GM21423 (cell line): ENCODE results near the gene MAN2A2.
"Not testable (repeated sequence)": the region's sequence is repeated elsewhere in the genome, so short reads cannot be mapped to it uniquely, and the experiment has no call there.

ENCODE experiments used
- ATAC-seq: cut with Tn5 transposase; IDR thresholded peaks from one replicate; pipeline ENCODE4 v1.9.1; 2021; ENCODE audit warnings: mild to moderate bottlenecking, moderate library complexity; ENCODE audit not compliant: unreplicated experiment

MAN2A2 gene

DNA sequence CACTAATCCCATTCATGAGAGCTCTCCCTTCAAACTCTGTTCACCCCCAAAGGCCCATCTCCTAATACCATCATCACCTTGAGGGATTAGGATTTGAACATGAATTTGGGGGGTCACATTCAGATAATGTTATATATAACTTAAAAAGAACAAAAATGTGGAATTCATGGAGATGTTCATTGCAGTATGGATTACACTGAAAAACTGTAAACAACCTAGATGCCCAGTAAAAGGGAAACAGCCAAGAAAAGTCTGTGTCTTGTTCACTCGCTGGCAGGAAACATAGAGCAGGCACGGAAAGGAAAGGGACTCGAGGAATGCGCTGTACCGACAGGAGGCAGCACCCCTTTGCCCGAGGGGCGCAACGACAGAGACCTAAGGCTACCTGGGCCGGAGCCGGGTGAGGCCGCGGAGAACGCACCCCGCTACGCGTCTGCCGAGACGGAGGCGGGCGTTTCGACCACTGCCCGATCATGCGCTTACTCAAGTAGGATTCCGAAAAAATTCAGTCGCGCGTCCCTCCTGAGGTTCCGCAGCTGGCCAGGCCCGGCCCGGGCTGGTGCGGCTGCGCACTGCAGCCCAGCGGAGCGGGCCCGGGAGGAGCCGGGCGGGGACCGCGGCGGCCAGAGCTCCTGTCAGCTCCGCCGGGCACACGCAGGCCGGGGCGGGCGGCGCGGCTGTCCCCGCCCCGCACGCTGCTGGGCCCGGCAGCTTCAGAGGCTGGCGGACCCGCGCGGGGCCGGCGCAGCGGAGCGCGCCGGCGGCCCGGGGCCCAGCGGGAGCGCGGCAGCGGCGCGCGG lies 862 bp upstream of the MAN2A2 start:
- ATAC-seq: peak; percentile 72

DNA sequence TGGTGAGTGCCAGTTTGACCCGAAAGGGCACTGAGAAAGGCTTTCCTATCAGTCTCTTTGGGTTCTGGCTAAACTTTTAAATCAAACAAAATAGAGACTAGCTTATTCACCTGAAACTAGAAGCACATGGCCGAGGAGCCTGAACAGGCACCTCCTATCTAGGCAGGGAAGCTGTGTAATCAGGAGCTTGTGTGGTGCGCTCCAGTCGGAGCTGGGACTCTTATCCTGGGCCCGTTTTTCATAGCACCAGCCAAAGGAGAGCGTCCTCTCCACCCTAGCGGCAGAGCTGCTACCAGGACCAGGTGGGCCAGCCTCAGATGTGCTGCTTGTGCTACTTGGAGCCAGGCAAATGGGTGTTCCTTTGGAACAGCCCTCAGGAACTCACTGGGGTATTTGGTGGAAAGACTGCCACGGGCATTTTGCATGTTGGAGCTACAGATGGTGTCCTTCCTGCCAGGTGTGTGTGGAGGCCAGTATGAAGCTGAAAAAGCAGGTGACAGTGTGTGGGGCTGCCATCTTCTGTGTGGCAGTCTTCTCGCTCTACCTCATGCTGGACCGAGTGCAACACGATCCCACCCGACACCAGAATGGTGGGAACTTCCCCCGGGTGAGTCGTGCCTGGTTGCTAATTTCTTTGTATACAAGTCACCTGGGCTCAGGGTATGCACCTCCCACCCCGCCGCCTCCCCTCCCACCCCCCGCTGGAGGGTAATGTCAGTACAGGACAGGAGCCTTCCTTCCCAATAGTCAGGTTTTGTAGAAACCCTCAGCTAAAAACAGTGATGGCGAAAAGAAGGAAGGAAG lies 833 bp downstream of the MAN2A2 start:
- no peak for ATAC-seq

DNA sequence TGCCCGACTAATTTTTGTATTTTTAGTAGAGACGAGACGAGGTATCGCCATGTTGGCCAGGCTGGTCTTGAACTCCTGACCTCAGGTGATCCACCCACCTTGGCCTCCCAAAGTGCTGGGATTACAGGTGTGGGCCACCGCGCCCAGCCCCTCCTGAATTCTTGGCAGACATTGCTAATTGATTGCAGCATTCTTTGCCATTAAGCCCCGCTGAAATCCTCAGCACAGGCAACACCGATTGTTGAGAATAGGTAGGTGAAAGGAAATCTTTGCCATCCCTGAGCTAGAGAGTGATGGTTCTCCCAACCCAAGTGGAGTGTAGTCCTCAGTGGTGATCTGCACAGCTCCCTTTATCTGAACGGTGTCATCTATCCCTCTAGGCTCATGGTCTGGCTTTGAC lies 1.6 kb downstream of the MAN2A2 start:
- no peak for ATAC-seq

DNA sequence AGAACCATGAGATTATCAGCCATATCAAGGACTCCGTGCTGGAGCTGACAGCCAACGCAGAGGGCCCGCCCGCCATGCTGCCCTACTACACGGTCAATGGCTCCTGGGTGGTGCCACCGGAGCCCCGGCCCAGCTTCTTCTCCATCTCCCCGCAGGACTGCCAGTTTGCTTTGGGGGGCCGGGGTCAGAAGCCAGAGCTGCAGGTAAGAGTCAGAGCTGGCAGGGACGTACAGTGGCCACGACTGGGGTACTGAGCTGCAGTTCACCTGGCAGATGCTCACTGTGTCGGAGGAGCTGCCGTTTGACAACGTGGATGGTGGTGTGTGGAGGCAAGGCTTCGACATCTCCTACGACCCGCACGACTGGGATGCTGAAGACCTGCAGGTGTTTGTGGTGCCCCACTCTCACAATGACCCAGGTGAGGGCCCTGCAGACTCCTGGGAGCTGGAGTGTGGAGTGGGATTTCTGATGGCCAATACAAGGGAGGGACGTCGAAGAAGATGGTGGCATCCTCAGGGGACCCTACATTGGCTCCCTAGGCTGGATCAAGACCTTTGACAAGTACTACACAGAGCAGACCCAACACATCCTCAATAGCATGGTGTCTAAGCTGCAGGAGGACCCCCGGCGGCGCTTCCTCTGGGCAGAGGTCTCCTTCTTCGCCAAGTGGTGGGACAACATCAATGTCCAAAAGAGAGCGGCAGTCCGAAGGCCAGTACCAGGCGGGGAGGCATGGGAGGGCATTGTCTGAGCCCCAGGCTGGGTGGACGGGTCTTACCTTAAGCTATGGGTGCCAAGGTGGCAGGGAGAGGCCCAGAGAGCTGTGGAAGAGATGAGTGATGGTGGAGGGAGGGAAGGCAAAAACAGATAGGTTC lies 2.4 kb downstream of the MAN2A2 start:
- ATAC-seq: no peak

DNA sequence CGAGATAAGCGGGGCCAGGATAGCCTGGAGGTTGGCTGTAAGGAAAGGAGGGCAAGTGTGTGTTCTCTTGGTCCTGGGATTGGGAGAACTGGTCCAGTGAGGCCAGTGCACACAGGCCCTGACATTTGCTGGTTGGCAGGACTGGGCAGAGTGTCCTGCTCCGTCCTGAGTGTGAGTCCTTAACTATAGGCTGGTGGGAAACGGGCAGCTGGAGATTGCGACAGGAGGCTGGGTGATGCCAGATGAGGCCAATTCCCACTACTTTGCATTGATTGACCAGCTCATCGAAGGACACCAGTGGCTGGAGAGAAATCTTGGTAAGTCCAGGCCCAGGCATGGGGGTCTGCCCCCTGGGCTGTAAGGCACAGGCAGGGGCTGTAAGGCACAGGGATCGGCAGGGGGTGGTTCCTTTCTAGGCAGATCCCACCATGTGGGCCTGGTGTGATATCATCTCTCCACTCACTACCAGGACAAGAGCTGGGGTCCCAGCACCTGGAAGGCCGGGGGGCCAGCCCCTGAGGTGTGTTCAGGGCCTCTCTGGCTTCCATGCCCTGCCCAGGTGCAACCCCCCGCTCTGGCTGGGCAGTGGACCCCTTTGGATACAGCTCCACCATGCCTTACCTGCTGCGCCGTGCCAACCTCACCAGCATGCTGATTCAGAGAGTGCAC lies 3.2 kb downstream of the MAN2A2 start:
- ATAC-seq: no peak

DNA sequence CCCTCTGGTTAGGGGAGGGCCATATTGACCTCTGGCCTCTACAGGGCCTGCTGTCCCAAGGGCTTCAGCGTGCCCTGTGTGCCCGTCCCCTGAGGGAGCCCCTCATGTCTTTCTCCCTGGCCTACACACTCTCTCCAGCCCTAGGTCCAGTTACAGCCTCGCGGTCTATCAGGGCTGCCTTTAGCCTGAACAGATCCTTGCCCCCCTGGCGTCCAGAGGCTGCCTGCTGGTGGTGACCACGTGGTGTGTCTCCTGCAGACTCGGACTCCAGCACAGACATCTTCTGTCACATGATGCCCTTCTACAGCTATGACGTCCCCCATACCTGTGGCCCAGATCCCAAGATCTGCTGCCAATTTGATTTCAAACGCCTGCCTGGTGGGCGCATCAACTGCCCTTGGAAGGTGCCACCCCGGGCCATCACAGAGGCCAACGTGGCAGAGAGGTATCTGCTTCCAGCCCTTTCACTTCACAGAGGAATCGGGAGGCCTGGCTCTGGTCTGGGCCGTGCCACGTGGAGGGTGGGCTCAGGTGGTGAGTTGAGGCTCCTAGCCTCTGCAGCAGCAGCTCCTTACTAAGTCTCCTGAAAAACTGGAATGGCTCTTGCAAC lies 4.1 kb downstream of the MAN2A2 start:
- ATAC-seq: no peak

DNA sequence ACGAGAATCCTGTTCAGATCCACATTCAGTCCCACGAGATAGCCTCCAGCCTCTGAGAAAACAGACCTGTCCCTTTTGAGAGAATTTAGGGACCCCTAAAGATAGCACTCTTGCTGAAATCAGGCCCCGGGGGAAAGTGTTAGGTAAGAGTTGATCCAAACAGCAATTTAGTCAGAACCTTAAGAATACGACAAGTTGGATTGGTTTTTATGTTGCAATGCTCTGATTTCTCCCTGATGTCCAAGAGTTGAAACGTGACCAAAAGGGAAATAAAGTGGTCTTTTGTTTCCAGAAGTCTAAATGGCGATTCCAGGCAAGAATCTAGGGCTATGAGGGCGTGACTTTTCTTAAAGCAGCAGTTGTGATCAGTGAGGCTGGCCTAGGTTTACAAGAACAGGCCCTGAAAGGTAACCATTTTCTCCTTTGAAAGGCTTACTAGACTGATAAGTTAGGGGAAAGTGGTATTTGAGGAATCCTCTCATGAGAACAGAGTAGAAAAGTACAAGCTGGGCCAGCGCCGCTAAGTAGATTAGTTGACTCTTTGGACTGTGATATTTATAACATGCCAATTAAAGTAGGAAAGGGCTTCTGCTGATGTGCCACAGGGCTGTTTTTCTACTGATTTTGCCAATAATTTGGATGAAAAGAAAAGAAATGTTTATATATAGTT lies 4.9 kb downstream of the MAN2A2 start:
- no peak for ATAC-seq

DNA sequence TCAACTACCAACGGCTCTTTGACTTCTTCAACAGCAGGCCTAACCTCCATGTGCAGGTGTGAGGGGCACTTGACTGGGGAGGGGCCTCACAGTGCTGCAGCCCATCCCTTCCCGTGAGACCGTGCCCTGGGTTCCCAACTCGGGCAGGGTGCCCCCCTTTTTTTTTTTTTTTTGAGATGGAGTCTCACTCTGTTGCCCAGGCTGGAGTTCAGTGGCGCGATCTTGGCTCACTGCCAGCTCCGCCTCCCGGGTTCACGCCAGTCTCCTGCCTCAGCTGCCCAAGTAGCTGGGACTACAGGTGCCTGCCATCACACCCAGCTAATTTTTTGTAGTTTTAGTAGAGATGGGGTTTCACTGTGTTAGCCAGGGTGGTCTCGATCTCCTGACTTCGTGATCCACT lies 6.3 kb downstream of the MAN2A2 start:
- not testable (repeated sequence) for ATAC-seq

DNA sequence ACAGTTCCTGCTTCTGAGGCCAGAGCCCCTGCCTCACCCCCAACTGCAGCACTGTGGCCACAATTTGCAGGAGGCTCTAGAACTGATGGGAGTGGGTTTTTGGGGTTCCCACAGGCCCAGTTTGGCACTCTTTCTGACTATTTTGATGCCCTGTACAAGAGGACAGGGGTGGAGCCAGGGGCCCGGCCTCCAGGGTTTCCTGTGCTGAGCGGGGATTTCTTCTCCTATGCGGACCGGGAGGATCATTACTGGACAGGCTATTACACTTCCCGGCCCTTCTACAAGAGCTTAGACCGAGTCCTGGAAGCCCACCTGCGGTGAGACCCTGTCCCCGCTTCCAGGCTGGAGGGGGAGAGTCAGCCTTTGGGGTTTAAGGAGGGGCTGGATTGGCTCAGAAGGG lies 6.9 kb downstream of the MAN2A2 start:
- no peak for ATAC-seq

DNA sequence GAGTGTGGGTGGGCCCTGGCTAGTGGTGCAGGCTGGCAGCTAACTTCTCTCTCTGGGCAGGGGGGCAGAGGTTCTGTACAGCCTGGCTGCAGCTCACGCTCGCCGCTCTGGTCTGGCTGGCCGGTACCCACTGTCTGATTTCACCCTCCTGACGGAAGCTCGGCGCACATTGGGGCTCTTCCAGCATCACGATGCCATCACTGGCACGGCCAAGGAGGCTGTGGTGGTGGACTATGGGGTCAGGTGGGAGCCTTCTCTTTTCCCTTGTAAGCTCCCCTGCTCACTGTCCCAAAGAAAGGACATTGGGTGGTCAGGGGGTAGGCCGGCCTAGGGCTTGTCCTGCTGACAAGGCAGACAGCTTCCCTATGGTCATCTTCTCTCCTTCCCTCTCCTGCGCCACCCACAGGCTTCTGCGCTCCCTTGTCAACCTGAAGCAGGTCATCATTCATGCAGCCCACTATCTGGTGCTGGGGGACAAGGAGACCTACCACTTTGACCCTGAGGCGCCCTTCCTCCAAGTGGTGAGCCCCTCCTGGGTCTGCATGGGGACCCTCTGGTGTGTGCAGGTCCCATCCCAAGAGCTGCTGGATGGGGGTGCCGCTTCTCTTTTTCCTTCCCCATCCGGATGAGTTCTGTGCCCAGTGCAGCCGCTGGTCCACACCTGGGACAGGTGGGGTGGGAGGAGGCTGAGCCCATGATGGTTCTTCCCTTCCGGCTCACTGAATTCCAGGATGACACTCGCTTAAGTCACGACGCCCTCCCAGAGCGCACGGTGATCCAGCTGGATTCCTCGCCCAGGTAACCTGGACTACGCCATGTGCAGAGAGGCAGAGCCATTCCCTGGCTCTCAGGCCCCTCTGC lies 7.6 kb downstream of the MAN2A2 start:
- no peak for ATAC-seq

DNA sequence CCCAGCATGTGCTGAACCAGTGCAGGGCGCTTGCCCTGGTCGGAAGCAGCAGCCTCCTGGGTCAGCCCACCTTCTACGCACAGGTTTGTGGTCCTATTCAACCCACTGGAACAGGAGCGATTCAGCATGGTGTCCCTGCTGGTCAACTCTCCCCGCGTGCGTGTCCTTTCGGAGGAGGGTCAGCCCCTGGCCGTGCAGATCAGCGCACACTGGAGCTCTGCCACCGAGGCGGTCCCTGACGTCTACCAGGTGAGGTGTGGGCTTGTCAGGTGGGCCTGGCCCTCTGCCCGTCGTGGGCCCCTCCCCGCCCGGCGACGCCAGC lies 8.2 kb downstream of the MAN2A2 start:
- ATAC-seq: no peak

DNA sequence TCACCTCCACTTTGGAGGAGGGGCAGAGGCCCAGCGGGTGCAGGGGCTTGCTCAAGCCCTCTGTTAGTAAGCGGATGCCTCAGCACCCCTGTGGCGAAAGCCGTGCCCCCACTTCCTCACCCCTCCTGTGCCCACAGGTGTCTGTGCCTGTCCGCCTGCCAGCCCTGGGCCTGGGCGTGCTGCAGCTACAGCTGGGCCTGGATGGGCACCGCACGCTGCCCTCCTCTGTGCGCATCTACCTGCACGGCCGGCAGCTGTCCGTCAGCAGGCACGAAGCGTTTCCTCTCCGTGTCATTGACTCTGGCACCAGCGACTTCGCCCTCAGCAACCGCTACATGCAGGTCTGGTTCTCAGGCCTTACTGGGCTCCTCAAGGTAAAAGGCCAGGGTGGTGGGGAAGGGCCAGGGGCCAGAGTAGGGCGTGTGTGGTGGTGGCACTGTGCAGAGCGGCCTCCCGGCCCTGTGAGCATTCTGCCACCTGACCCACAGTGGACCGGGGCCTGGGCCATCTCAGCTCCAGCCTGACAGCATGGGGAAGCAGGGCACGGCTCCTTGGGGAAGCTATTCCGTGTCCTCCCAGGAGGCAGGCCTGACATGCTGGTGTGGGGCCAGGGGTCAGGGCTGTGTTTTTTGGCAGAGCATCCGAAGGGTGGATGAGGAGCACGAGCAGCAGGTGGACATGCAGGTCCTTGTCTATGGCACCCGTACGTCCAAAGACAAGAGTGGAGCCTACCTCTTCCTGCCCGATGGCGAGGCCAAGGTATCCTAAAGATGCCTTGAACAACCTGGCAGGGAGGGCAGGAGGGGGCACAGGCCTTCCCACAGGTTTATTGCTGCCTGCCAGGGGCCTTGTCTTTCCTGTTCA lies 9.0 kb downstream of the MAN2A2 start:
- no peak for ATAC-seq

DNA sequence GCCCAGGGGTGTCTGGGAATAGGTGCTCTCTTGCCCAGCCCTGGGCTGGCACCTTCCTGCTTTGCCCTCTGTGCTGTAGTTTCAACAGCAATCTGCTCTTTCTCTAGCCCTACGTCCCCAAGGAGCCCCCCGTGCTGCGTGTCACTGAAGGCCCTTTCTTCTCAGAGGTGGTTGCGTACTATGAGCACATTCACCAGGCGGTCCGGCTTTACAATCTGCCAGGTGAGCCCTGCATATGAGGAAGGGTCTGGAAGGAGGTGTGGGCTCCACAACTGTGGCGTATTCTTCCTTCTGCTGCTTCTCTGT lies 9.6 kb downstream of the MAN2A2 start:
- ATAC-seq: no peak

DNA sequence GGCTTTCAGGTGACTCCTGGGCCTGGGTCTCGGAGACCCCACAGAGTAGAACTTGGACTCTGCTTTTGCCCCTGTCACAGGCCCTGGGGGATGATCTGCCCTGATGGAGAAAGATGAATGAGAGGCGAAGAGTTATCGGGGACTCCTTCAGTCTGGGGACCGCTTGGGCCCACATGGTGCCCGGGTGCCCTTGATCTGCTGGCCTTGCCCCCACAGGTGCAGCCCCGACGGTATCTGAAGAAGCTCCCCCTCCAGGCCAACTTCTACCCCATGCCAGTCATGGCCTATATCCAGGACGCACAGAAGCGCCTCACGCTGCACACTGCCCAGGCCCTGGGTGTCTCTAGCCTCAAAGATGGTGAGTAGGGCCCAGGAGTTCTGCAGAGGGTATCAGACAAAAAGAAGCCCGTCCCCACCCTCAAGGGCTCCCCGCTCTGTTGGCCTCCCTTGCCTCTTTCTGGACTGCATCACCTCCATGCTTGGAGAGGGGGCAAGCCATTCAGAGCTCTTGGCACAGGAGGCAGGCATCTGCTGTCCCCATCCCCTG lies 10.4 kb downstream of the MAN2A2 start:
- no peak for ATAC-seq

DNA sequence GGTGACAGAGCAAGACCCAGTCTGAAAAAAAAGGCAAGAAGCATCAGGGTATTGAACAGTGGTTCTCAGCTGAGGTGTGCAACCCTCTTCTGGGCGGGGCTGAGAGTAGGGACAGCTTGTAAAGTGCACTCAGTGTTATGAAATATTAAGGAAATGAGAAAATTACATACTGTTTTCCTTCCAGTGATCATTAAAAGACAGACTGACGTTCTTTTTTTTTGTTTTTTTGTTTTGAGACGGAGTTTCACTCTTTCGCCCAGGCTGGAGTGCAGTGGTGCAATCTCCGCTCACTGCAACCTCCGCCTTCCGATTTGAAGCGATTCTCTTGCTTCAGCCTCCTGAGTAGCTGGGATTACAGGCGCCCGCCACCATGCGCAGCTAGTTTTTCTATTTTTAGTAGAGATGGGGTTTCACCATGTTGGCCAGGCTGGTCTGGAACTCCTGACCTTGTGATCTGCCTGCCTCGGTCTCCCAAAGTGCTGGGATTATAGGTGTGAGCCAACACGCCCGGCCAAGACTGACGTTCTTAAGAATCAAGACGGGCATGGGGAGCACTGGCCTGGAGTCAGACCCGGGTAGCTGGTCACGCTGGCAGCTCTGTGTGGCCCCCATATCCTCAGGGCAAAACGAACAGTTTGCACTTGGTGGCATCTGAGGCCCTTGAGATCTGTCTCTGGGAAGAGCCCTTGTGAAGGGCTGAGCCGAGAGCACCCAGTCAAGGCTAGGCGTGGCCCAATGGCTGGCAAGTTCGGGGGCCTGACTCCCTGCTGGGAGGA lies 11.4 kb downstream of the MAN2A2 start:
- ATAC-seq: no peak

DNA sequence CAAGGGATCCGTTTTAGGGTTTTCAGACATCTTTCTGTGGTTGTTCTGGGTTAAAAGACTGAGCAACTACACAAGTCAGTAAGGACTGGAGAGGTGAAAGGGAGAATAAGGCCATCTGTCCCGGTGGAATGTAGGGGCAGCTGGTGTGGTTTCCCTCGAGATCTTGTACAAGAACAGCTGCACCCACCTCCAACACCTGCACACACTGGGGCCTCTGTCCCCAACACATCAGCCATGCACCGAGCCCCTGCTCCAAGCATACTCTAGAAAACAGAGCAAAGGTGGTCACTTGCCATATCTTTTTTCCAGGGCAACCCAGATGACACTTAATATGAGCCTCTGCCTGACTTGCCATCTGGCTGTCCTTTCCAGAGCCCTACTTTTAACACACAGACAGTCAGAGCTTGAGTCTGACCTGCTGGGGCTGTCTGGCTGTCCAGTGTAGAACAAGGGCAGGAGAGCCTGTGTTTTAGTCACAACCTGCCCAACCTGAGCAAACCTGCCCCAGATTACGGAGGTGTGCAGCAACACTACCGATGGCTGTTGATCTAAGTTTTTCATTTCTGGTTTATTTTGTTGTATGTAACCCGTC lies 12.2 kb downstream of the MAN2A2 start:
- no peak for ATAC-seq
